DMS153 treated with DMSO at 0.1 percent for 48 hours (cell line): ENCODE results near the gene FAM81B.

ENCODE experiments used
- DNase-seq: peaks from one replicate; lab custom pipeline; 2025; ENCODE audit not compliant: unreplicated experiment; lab: John Stamatoyannopoulos, UW

FAM81B gene

GRCh38 chr5:95454536-95454935 lies 63.4 kb downstream of the FAM81B start:
- DNase-seq: no peak

GRCh38 chr5:95460665-95461064 lies 69.5 kb downstream of the FAM81B start:
- DNase-seq: no peak

- DNase-seq: no peak
Observed at GRCh38 chr5:95471487-95471886, 80.3 kb downstream of the FAM81B start.

- no peak for DNase-seq
Observed at GRCh38 chr5:95471942-95472341, 80.8 kb downstream of the FAM81B start.

- no peak for DNase-seq
Observed at GRCh38 chr5:95484421-95484820, 93.3 kb downstream of the FAM81B start.

- DNase-seq: no peak
Observed at GRCh38 chr5:95486191-95486590, 95.0 kb downstream of the FAM81B start.

- no peak for DNase-seq
Observed at GRCh38 chr5:95487880-95488279, 96.7 kb downstream of the FAM81B start.
